Measurements from ENCODE around the gene NKAPD1. TPM values are rescaled to one million over a fixed set of nuclear protein-coding genes. Genes with fewer than 3 reads are reported as not detected.

The NKAPD1 gene
- total RNA-seq, 1 donor from 2014 or later, result 24.5 TPM

GRCh38 chr11:112097734-112098528 is 23.8 kb downstream of the NKAPD1 start:
- H3K27me3 ChIP-seq (ENCODE audit: control insufficient read depth, insufficient read depth, low read length), result no peaks in the 10 kb centered on the region
- H3K4me3 ChIP-seq (ENCODE audit: low read depth, low read length), result no peak overlapping the region
- peaks cover 1% of the 10 kb centered on the region for H3K36me3 ChIP-seq (ENCODE audit: control insufficient read depth, insufficient read depth, low read length)
- FAIRE-seq (no peak), DNase-seq (ENCODE audit: low read depth) (no peak)
- no peak for TF ChIP-seq CTCF (IDR thresholded peaks at IDR 0.05; ENCODE audit: insufficient read depth, low read length, severe bottlenecking)

- no peak for TF ChIP-seq CTCF (IDR thresholded peaks at IDR 0.05; ENCODE audit: insufficient read depth, low read length, severe bottlenecking)
- H3K36me3 ChIP-seq (ENCODE audit: control insufficient read depth, insufficient read depth, low read length), result no peaks in the 10 kb centered on the region
- DNase-seq (ENCODE audit: low read depth) (no peak), FAIRE-seq (no peak)
- H3K27me3 ChIP-seq (ENCODE audit: control insufficient read depth, insufficient read depth, low read length), result no peaks in the 10 kb centered on the region
- H3K4me3 ChIP-seq (ENCODE audit: low read depth, low read length), result no peak overlapping the region
Measured at GRCh38 chr11:112100462-112100861, 26.4 kb downstream of the NKAPD1 start.

- Histone ChIP-seq H3K36me3 (ENCODE audit: control insufficient read depth, insufficient read depth, low read length) (no peaks in the 10 kb centered on the region), H3K27me3 (ENCODE audit: control insufficient read depth, insufficient read depth, low read length) (no peaks in the 10 kb centered on the region), H3K4me3 (ENCODE audit: low read depth, low read length) (no peak overlapping the region)
- no peak for TF ChIP-seq CTCF (IDR thresholded peaks at IDR 0.05; ENCODE audit: insufficient read depth, low read length, severe bottlenecking)
- DNase-seq (ENCODE audit: low read depth) (no peak), FAIRE-seq (no peak)
Measured at GRCh38 chr11:112103446-112103845, 29.3 kb downstream of the NKAPD1 start.

GRCh38 chr11:112106070-112106469 is 32.0 kb downstream of the NKAPD1 start:
- no peak for TF ChIP-seq CTCF (IDR thresholded peaks at IDR 0.05; ENCODE audit: insufficient read depth, low read length, severe bottlenecking)
- Histone ChIP-seq H3K4me3 (ENCODE audit: low read depth, low read length) (no peak overlapping the region), H3K36me3 (ENCODE audit: control insufficient read depth, insufficient read depth, low read length) (no peaks in the 10 kb centered on the region), H3K27me3 (ENCODE audit: control insufficient read depth, insufficient read depth, low read length) (no peaks in the 10 kb centered on the region)
- DNase-seq (ENCODE audit: low read depth), result peak; percentile 42
- no peak for FAIRE-seq

GRCh38 chr11:112113539-112114457 is 39.7 kb downstream of the NKAPD1 start:
- TF ChIP-seq CTCF (IDR thresholded peaks at IDR 0.05; ENCODE audit: insufficient read depth, low read length, severe bottlenecking), result peak; percentile 72
- no peak for FAIRE-seq
- H3K36me3 ChIP-seq (ENCODE audit: control insufficient read depth, insufficient read depth, low read length), result no peaks in the 10 kb centered on the region
- peak; percentile 62 for DNase-seq (ENCODE audit: low read depth)
- H3K27me3 ChIP-seq (ENCODE audit: control insufficient read depth, insufficient read depth, low read length), result no peaks in the 10 kb centered on the region
- H3K4me3 ChIP-seq (ENCODE audit: low read depth, low read length), result no peak overlapping the region
